Aorta (tissue), 5 donors: Measurements from ENCODE around the gene WSCD2. TPM values are rescaled to one million over a fixed set of nuclear protein-coding genes. Genes with fewer than 3 reads are reported as not detected.

Experiments used
- ATAC-seq: fragments of 200-7000 bp; cut with Tn5 transposase; one replicate; pipeline ENCODE4 v1.9.1; 2022; ENCODE audit warnings: moderate library complexity; ENCODE audit not compliant: low FRiP score
- DNase-seq, 2 donors: peaks; one replicate each; pipeline ENCODE4 v3.0.0-alpha.2; 2020
- H3K27ac ChIP-seq, 2 donors: one replicate each; pipeline ENCODE4 v1.5.1; 2013; ENCODE audit warnings: low read length in 2 of 2, mild to moderate bottlenecking in 2 of 2, moderate library complexity in 2 of 2, control low read depth in 1 of 2, inconsistent platforms in 1 of 2, low read depth in 1 of 2
- H3K27me3 ChIP-seq, 2 donors: one replicate each; pipeline ENCODE4 v1.6.1; 2013; ENCODE audit warnings: control low read depth in 1 of 2, low read length in 1 of 2, mild to moderate bottlenecking in 1 of 2, moderate library complexity in 1 of 2; ENCODE audit not compliant: insufficient read depth in 2 of 2, control insufficient read depth in 1 of 2
- H3K36me3 ChIP-seq, 2 donors: one replicate each; pipeline ENCODE4 v1.6.1; 2013; ENCODE audit warnings: control low read depth in 1 of 2, low read length in 1 of 2, mild to moderate bottlenecking in 1 of 2; ENCODE audit not compliant: insufficient read depth in 2 of 2, control insufficient read depth in 1 of 2
- H3K4me1 ChIP-seq, 2 donors: one replicate each; pipeline ENCODE4 v1.6.1; 2013; ENCODE audit warnings: low read length in 2 of 2, control low read depth in 1 of 2, mild to moderate bottlenecking in 1 of 2, moderate library complexity in 1 of 2; ENCODE audit not compliant: insufficient read depth in 2 of 2, control insufficient read depth in 1 of 2
- H3K4me3 ChIP-seq, 2 donors: one replicate each; pipeline ENCODE4 v1.5.1; 2013; ENCODE audit warnings: low read length in 2 of 2, control low read depth in 1 of 2, mild to moderate bottlenecking in 1 of 2
- H3K9me3 ChIP-seq: one replicate; pipeline ENCODE4 v1.6.1; 2013; ENCODE audit warnings: mild to moderate bottlenecking, low read length; ENCODE audit not compliant: control insufficient read depth
- WGBS, 2 donors: extraction: QIAGEN DNeasy Blood & Tissue Kit; methylation state at CpG; one replicate each; pipeline ENCODE4 v1.1.7; 2013; 5-methylcytosine and 5-hydroxymethylcytosine counted together
- intact Hi-C, 2 donors: fragments of 100-400 bp; cut with DNase I; formaldehyde crosslinking; loops; one replicate each; pipeline versions ENCODE4 v1.14.2 to v1.15.0; 2022
- polyA plus RNA-seq, 2 donors: library from polyadenylated mRNA; stranded (reverse); fragments of 200-250 nt; gene quantifications; one replicate each; pipeline ENCODE4 v1.2.3, GENCODE V29; 2013
- total RNA-seq, 2 donors: library from RNA; stranded (reverse); fragmentation: NEBNext Ultra II Directional; extraction: Animal tissue kit (Norgen Biotek cat#: 25700); gene quantifications; one replicate each; pipeline ENCODE4 v1.2.1, GENCODE V29; 2021
- donor health status: healthy with polysubstance abuse.
- donor health status: Bipolar disorder and iron deficiency.
- donor health status: DM: no; HTN: no; CAD: no.
- donor health status: DM: no; HTN: no; CAD: no.
- donor health status: DM: yes; HTN: yes; CAD: no.

The WSCD2 gene
- total and polyA plus RNA-seq, 4 donors, result 0.75 to 9.7 (median 5.6) TPM; not detected in 1

DNA sequence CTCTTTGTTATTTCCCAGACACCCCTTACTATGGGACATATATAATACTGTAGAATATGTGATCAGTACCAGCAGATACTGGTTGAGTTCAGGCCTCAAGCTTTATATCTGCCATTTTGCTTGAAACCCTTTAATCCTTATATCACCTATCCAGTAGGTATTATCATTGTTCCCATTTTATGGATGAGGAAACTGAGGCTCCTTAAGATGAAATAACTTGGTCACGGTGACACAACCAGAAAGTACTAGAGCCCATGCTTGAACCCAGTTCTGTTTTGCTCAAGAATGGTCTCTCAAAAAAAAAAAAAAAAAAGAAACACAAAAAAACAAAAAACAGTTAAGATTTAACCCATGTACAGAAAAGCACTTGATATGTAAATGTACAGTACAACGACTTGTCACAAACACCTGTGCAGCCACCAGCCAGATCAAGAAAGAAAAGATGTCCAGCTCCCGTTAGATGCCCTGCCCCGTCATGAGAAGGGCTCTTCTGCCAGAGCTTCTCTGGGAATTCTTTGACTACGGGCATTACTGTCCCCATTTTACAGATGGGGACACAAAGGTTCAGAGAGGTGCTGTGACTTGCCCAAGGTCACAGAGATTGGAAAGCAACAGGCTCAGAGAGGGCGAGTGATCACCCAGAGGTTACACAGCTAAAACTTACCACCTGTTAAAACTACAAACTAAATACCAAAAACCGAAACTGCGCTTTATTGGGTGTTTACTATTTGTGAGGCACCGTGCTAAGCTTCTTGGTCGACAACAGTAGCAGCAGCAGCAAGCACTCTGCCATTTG is 669 bp upstream of the WSCD2 start:
- Histone ChIP-seq H3K9me3 (no peaks in the 10 kb centered on the region), H3K4me3 (peak overlapping the region in 1 of 2 donors; percentile 23), H3K36me3 (no peaks in the 10 kb centered on the region), H3K4me1 (no peaks in the 10 kb centered on the region), H3K27ac (no peak overlapping the region), H3K27me3 (no peaks in the 10 kb centered on the region)
- WGBS, 2 donors, result 71 to 76% methylated on average over 10 of the region's 10 CpGs
- DNase-seq (no peak), ATAC-seq (no peak)
- intact Hi-C loops, result loop anchor here in 1 of 2 donors (10.0 kb wide), 1 partner anchor 176 kb away; no protein-coding TSS in a partner anchor

DNA sequence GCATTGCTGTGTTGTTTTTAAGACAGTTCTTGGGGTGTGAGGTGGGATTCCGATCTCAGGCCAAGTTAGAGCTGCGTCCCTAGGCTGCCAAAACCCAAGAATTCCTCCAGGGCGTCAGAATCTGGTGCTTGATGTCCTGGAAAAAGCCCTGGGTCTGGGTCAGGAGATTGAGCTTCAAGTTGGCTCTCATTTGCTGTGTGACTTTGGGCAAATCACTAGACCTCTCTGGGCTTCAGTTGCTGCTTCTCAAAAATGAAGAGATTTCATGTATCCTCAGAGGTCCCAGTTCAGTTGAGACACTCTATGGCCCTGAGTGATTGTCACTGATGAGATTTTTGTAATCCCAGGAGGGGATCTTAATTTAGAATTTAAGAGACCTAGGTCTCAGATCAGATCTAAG is 1.9 kb downstream of the WSCD2 start:
- H3K9me3 ChIP-seq, result no peaks in the 10 kb centered on the region
- ATAC-seq (no peak), DNase-seq (no peak)
- H3K27me3 ChIP-seq, result no peaks in the 10 kb centered on the region
- no peak overlapping the region for H3K4me3 ChIP-seq
- H3K36me3 ChIP-seq, result no peaks in the 10 kb centered on the region
- 55 to 74% methylated on average over 3 of the region's 3 CpGs for WGBS, 2 donors
- H3K27ac ChIP-seq, result no peak overlapping the region
- no peaks in the 10 kb centered on the region for H3K4me1 ChIP-seq
- intact Hi-C loops, result no loop called here

DNA sequence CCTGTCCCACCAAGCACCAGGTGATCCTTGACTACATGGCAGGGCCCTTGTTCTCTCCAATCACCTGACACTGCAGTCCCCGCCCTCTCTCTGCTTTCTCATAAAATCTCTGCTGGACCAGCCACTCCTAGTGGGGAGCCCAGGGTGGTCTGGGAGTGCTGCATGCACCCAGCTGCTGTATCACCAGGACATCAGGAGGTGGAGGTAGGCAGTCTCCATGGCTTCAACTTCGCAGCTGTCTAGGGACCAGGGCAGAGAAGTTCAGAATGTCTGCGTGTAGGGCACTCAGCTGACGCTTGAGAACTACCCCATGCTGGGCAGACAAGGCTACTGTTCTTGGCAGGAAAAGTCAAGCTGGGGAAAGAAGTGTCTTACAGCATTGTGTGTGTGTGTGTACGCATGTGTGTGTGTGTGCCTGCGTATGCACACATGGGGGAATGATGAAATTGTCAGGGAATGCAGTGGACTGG is 2.6 kb downstream of the WSCD2 start:
- 40 to 46% methylated on average over 6 of the region's 6 CpGs for WGBS, 2 donors
- H3K9me3 ChIP-seq, result no peaks in the 10 kb centered on the region
- DNase-seq (no peak), ATAC-seq (no peak)
- H3K4me1 ChIP-seq, result no peaks in the 10 kb centered on the region
- no peaks in the 10 kb centered on the region for H3K27me3 ChIP-seq
- no peak overlapping the region for H3K4me3 ChIP-seq
- intact Hi-C loops, result no loop called here
- no peak overlapping the region for H3K27ac ChIP-seq
- H3K36me3 ChIP-seq, result no peaks in the 10 kb centered on the region

DNA sequence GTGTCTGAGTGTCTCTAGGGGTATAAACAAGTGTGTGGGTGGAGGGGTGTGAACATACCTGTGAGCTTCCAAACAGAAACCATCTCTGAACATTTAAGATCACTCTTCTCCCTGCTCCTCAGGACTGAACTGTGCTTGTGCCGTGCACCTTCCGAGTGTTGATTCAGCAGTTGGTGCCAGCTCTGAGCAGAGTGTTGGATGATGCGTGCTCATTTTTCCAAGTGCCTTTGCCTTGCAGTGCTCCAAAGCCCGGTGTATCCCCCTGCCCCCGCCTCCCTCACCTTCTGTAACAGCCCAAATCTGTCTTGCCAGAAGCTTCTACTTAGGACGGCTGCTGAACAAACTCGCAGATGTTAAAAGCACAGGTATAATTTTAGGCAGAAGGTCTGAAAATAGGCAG is 4.4 kb downstream of the WSCD2 start:
- no peak overlapping the region for H3K27ac ChIP-seq
- DNase-seq (no peak), ATAC-seq (no peak)
- H3K4me1 ChIP-seq, result no peaks in the 10 kb centered on the region
- H3K9me3 ChIP-seq, result no peaks in the 10 kb centered on the region
- WGBS, 2 donors, result 23 to 26% methylated on average over 7 of the region's 7 CpGs
- no peaks in the 10 kb centered on the region for H3K27me3 ChIP-seq
- H3K36me3 ChIP-seq, result no peaks in the 10 kb centered on the region
- H3K4me3 ChIP-seq, result no peak overlapping the region
- intact Hi-C loops, result no loop called here

DNA sequence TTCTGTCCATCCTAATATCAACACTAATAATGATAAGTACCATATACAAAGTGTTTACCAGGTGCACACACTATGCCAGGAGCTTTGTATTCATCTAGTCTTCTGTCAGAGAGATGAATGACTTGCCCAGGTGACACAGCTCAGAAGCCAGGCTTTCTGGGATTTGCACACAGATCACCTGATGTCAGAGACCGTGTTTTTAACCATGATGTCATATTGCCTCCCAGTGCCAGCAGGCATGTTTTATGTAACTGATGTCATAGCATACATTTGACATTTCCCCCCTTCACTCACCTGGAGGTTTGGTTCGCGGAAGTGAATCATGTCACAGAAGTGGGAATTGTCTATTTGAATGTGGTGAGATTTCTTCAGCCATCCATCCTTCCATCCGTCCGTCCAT is 5.7 kb downstream of the WSCD2 start:
- 90 to 91% methylated on average over 5 of the region's 5 CpGs for WGBS, 2 donors
- Histone ChIP-seq H3K4me1 (no peaks in the 10 kb centered on the region), H3K4me3 (no peak overlapping the region), H3K27ac (no peak overlapping the region), H3K27me3 (no peaks in the 10 kb centered on the region), H3K9me3 (no peaks in the 10 kb centered on the region), H3K36me3 (no peaks in the 10 kb centered on the region)
- ATAC-seq (no peak), DNase-seq (no peak)
- intact Hi-C loops, result no loop called here

DNA sequence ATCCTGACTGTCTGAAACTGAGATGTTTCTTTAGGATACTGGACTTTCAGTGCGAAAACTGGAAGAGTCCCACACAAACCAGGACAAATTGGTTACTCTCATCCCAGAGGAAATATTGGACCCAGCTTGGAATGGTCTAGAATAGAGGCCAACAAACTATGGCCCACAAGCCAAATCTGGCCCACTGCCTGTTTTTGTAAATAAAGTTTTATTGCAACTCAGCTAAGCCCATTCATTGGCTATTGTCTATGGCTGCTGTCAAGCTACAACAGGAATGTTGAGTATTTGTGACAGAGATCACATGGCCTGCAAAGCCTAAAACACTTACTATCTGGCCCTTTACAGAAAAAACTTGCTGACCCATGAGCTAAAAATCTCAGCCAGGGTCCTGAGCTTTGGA is 6.5 kb downstream of the WSCD2 start:
- Histone ChIP-seq H3K4me3 (no peak overlapping the region), H3K4me1 (no peaks in the 10 kb centered on the region), H3K27ac (no peak overlapping the region), H3K27me3 (no peaks in the 10 kb centered on the region), H3K9me3 (no peaks in the 10 kb centered on the region), H3K36me3 (no peaks in the 10 kb centered on the region)
- intact Hi-C loops, result no loop called here
- ATAC-seq (no peak), DNase-seq (no peak)
- 97 to 100% methylated on average over 1 of the region's 1 CpG for WGBS, 2 donors

DNA sequence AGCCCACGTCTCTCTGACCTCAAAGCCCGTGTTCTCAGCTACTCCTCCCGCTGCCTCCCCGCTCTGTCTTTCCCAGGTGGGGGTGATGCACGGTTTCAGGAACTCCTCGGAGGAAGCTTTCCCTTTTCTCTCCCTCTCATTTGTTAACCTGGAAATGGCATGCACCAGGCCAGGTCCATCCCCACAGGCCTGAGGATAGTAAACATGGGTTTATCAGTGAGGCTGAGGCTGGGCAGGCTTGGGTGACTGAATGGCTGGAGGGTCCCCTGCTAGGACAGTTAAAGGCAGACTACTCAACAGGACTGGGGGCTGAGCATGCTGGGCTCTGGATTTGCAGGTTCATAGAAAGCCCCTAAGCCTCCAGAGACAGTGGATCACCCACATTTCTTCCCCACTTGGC is 7.6 kb downstream of the WSCD2 start:
- H3K27me3 ChIP-seq, result no peaks in the 10 kb centered on the region
- no peak overlapping the region for H3K4me3 ChIP-seq
- intact Hi-C loops, result no loop called here
- no peak overlapping the region for H3K27ac ChIP-seq
- DNase-seq (no peak), ATAC-seq (no peak)
- no peaks in the 10 kb centered on the region for H3K9me3 ChIP-seq
- WGBS, 2 donors, result 80 to 91% methylated on average over 6 of the region's 6 CpGs
- H3K4me1 ChIP-seq, result no peaks in the 10 kb centered on the region
- H3K36me3 ChIP-seq, result no peaks in the 10 kb centered on the region

DNA sequence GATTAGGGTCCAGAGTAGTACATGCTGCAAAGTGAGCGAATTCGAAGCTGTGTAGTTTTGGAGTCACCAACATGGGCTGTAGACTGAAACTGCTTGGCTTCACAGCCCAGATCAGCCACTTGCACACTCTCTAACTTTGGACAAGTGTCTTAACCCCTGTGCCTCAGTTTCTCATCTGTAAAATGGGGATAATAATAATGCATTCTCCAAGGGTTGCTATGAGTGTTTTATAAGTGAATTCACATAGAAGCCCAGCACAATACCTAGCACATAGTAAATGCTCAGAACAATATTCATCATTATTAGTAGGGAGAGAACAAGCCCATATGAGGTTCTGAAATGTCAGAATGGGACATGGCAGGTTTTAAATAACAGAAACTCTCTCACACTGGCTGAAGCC is 10.4 kb downstream of the WSCD2 start:
- DNase-seq (no peak), ATAC-seq (no peak)
- H3K27ac ChIP-seq, result no peak overlapping the region
- H3K4me3 ChIP-seq, result no peak overlapping the region
- no peaks in the 10 kb centered on the region for H3K27me3 ChIP-seq
- no peaks in the 10 kb centered on the region for H3K36me3 ChIP-seq
- intact Hi-C loops, result no loop called here
- H3K9me3 ChIP-seq, result no peaks in the 10 kb centered on the region
- H3K4me1 ChIP-seq, result no peaks in the 10 kb centered on the region
- 97 to 100% methylated on average over 2 of the region's 2 CpGs for WGBS, 2 donors

DNA sequence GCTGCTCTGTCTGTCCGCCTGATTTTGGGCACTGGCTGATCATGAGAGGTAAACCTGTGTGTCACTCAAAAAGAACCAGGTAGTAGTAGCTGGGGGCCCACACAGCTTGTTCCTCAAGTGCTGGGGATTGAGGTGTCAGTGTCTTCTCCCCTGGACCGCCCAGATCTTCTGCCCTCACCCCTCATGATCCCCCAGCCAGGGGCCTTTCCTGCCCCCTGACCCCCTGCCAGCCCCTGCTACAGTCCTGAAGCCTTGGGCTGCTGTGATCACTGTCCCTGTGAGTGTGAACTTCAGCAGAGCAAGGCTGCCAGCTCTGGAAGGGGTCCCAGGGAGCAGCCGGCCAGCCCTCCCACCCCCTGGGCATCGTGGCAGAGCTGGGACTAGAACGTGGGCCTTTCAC is 11.4 kb downstream of the WSCD2 start:
- no peak overlapping the region for H3K4me3 ChIP-seq
- H3K27me3 ChIP-seq, result no peaks in the 10 kb centered on the region
- intact Hi-C loops, result no loop called here
- no peak overlapping the region for H3K27ac ChIP-seq
- no peaks in the 10 kb centered on the region for H3K36me3 ChIP-seq
- WGBS, 2 donors, result 66 to 68% methylated on average over 5 of the region's 5 CpGs
- no peaks in the 10 kb centered on the region for H3K9me3 ChIP-seq
- no peak for DNase-seq
- ATAC-seq, result no peak
- no peaks in the 10 kb centered on the region for H3K4me1 ChIP-seq
